Endodermal cell (in vitro differentiated cells): ENCODE measurements around the gene ZNF407. TPM values are rescaled to one million over a fixed set of nuclear protein-coding genes. Genes with fewer than 3 reads are reported as not detected.

ENCODE experiments used
- DNase-seq: peaks from one replicate; pipeline ENCODE4 v3.0.0-alpha.2; 2017
- H3K27ac ChIP-seq: 2 replicates; pipeline ENCODE4 v1.5.1; 2013; ENCODE audit warnings: mild to moderate bottlenecking, low read depth, low read length, moderate library complexity
- H3K27me3 ChIP-seq: 2 replicates; pipeline ENCODE4 v1.6.1; 2013; ENCODE audit warnings: mild to moderate bottlenecking, low read length, moderate library complexity; ENCODE audit not compliant: insufficient read depth, control insufficient read depth, poor library complexity, severe bottlenecking
- H3K36me3 ChIP-seq: 2 replicates; pipeline ENCODE4 v1.7.0; 2013; ENCODE audit warnings: mild to moderate bottlenecking, low read length, moderate library complexity; ENCODE audit not compliant: control insufficient read depth, insufficient read depth
- H3K4me1 ChIP-seq: one replicate; pipeline ENCODE4 v1.7.0; 2013; ENCODE audit warnings: low read length; ENCODE audit not compliant: control insufficient read depth, insufficient read depth
- H3K4me3 ChIP-seq: 2 replicates; pipeline ENCODE4 v1.5.1; 2013; ENCODE audit warnings: mild to moderate bottlenecking, low read length, moderate library complexity
- H3K9ac ChIP-seq: 2 replicates; pipeline ENCODE4 v1.6.1; 2013; ENCODE audit warnings: mild to moderate bottlenecking, low read length, moderate library complexity; ENCODE audit not compliant: poor library complexity, severe bottlenecking; ENCODE audit errors: extremely low read depth
- H3K9me3 ChIP-seq: 2 replicates; pipeline ENCODE4 v1.6.1; 2013; ENCODE audit warnings: mild to moderate bottlenecking, low read length, moderate library complexity; ENCODE audit not compliant: control insufficient read depth
- H3K27ac Mint-ChIP-seq: 2 replicates; pipeline ENCODE4 v1.8.0; 2020; ENCODE audit warnings: mixed read lengths
- H3K27me3 Mint-ChIP-seq: 2 replicates; pipeline ENCODE4 v1.8.0; 2021; ENCODE audit warnings: mild to moderate bottlenecking, mixed read lengths; ENCODE audit not compliant: insufficient read depth
- H3K36me3 Mint-ChIP-seq: 2 replicates; pipeline ENCODE4 v1.8.0; 2020; ENCODE audit warnings: low read depth, mixed read lengths
- H3K4me1 Mint-ChIP-seq: 2 replicates; pipeline ENCODE4 v1.8.0; 2020; ENCODE audit warnings: mixed read lengths
- H3K4me3 Mint-ChIP-seq: 2 replicates; pipeline ENCODE4 v1.8.0; 2020; ENCODE audit warnings: mild to moderate bottlenecking, moderate library complexity, mixed read lengths
- H3K9me3 Mint-ChIP-seq: 2 replicates; pipeline ENCODE4 v1.8.0; 2020; ENCODE audit warnings: mild to moderate bottlenecking, mixed read lengths
- WGBS, 2 experiments: methylation state at CpG; one replicate each; pipeline versions ENCODE4 v1.1.5 to v1.1.7; 2013; ENCODE audit warnings: missing lambda C conversion rate in 2 of 2, mixed read lengths in 1 of 2; ENCODE audit not compliant: insufficient coverage in 1 of 2, insufficient read length in 1 of 2; 5-methylcytosine and 5-hydroxymethylcytosine counted together
- total RNA-seq, 2 donors: library from RNA; stranded (reverse); fragmentation: NEBNext Ultra II Directional in 1 of 2; extraction: Animal tissue kit (Norgen Biotek cat#: 25700) in 1 of 2; gene quantifications; 2 replicates in 1 of 2; 3 replicates in 1 of 2; pipeline ENCODE4 v1.2.1, GENCODE V29; 2021
- TF ChIP-seq, protein P1 (sequence below): fragments of 200-600 bp; sonication (generic); conservative IDR thresholded peaks from 2 replicates; pipeline ENCODE4 v1.5.0; 2021; ENCODE audit warnings: antibody characterized with exemption, mild to moderate bottlenecking

The ZNF407 gene
- total RNA-seq, 2 donors from 2014 or later, result 7.6 to 13.1 TPM

DNA sequence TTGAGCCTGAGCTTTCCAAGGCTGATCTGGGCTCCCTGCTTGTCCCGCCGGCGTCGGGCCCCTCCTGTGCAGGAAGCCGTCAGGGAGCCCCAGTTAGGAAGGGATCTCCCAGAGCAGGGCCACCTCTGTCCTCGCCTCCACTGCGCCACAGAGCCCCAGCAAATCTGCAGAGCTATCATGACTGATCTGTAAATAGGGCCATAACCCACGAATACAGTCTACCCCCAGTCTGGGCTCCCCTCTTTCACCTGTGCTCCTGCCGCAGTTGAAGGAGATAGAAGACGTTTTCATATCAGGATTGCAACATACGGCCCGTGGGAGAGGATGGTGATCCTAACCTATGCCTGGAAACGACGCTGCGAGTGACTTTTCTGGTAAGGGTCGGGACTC is 472.6 kb downstream of the ZNF407 start:
- Mint-ChIP-seq H3K27ac (no peak overlapping the region), H3K27me3 (no peaks in the 10 kb centered on the region)
- H3K27ac ChIP-seq, result no peak overlapping the region

DNA sequence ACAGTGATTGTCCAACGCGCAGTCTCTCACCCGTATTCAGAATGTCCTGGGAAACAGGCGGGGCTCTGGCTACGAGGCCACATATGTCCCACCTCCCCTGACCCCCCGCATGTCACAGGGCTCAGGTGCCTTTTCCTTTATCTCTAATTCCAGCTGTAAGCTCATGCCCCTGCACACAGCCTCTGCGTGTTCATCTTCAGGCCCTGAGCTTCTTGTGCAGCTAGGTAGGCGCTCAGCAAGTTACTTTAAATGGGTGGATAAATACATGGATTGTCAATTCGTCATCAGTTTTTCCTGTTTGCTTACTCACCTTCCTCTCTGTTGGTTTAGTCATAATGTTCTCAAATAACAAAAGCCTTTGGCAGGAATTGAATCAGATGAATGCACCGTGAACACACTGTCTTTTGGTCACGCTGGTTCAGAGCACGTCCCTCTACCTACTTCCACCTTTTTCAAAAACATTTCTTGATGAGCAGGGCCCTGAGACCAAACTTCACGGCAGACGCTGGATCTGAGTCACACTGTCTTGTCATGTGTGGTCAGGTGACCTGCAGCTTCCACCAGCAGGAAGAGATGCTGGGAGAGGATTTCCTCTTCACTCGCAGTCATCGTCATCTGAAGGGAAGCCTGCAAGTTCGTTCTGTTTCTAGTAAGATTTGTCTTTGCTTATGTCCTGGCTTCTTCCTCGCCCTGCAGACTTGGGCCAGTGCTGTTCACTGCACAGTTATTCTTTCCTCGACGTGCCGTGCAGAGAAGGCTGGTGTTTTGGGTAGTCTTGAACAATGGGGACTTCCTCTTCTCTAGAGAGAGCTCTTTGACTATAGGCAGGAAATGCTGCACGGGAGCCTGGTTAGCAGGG is 473.2 kb downstream of the ZNF407 start:
- 88 to 91% methylated on average over 15 to 22 of the region's 22 CpGs for WGBS, 2 experiments

More for the DNA sequence above, 472.6 kb downstream of the ZNF407 start:
- H3K4me1 Mint-ChIP-seq, result peaks cover 3% of the 10 kb centered on the region
- Histone ChIP-seq H3K4me1 (no peaks in the 10 kb centered on the region), H3K9ac (no peak overlapping the region), H3K27me3 (no peaks in the 10 kb centered on the region), H3K4me3 (no peak overlapping the region), H3K9me3 (no peaks in the 10 kb centered on the region), H3K36me3 (no peaks in the 10 kb centered on the region)
- WGBS, 2 experiments, result 94% methylated on average over 16 of the region's 16 CpGs
- TF ChIP-seq, protein P1, sequence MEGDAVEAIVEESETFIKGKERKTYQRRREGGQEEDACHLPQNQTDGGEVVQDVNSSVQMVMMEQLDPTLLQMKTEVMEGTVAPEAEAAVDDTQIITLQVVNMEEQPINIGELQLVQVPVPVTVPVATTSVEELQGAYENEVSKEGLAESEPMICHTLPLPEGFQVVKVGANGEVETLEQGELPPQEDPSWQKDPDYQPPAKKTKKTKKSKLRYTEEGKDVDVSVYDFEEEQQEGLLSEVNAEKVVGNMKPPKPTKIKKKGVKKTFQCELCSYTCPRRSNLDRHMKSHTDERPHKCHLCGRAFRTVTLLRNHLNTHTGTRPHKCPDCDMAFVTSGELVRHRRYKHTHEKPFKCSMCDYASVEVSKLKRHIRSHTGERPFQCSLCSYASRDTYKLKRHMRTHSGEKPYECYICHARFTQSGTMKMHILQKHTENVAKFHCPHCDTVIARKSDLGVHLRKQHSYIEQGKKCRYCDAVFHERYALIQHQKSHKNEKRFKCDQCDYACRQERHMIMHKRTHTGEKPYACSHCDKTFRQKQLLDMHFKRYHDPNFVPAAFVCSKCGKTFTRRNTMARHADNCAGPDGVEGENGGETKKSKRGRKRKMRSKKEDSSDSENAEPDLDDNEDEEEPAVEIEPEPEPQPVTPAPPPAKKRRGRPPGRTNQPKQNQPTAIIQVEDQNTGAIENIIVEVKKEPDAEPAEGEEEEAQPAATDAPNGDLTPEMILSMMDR, result no peak
- no peak overlapping the region for H3K4me3 Mint-ChIP-seq
- peak; percentile 33 for DNase-seq
- no peaks in the 10 kb centered on the region for H3K9me3 Mint-ChIP-seq
- H3K36me3 Mint-ChIP-seq, result no peaks in the 10 kb centered on the region

DNA sequence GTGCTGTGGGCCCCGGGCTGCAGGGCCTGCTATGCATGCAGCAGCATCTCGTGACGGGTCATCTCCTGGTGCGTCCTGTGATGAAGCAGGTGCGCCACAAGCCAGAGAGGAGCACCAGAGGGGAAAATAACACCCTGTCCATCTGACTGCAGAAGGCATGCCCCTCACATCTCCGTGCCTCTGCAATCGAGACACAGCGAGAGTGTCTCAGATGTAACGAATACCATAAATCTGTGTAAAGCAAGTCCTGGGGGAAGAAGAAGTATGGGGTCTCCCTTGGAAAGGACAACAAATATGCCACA is 473.8 kb downstream of the ZNF407 start:
- no peak overlapping the region for H3K27ac ChIP-seq
- no peaks in the 10 kb centered on the region for H3K27me3 ChIP-seq
- Mint-ChIP-seq H3K27me3 (no peaks in the 10 kb centered on the region), H3K36me3 (no peaks in the 10 kb centered on the region), H3K27ac (no peak overlapping the region), H3K4me1 (peaks cover 3% of the 10 kb centered on the region), H3K4me3 (no peak overlapping the region), H3K9me3 (no peaks in the 10 kb centered on the region)
- DNase-seq, result peak; percentile 46
- TF ChIP-seq, protein P1, result no peak
- no peaks in the 10 kb centered on the region for H3K9me3 ChIP-seq
- H3K4me1 ChIP-seq, result no peaks in the 10 kb centered on the region
- H3K36me3 ChIP-seq, result no peaks in the 10 kb centered on the region
- H3K4me3 ChIP-seq, result no peak overlapping the region
- H3K9ac ChIP-seq, result no peak overlapping the region
- WGBS, 2 experiments, result 94 to 95% methylated on average over 9 of the region's 9 CpGs

More for the DNA sequence above, 473.2 kb downstream of the ZNF407 start:
- Histone ChIP-seq H3K27me3 (no peaks in the 10 kb centered on the region), H3K4me3 (no peak overlapping the region), H3K9ac (no peak overlapping the region), H3K36me3 (no peaks in the 10 kb centered on the region), H3K4me1 (no peaks in the 10 kb centered on the region), H3K27ac (no peak overlapping the region), H3K9me3 (no peaks in the 10 kb centered on the region)
- Mint-ChIP-seq H3K4me1 (peaks cover 3% of the 10 kb centered on the region), H3K9me3 (no peaks in the 10 kb centered on the region), H3K36me3 (no peaks in the 10 kb centered on the region), H3K27ac (no peak overlapping the region), H3K4me3 (no peak overlapping the region), H3K27me3 (no peaks in the 10 kb centered on the region)
- DNase-seq, result peak; percentile 56
- TF ChIP-seq, protein P1, result no peak
